HepG2 (cell line): ENCODE data around the gene CD248. TPM values are rescaled to one million over a fixed set of nuclear protein-coding genes. Genes with fewer than 3 reads are reported as not detected.
A peak's percentile ranks its signal among the peaks of the same experiment; 100 is the strongest.

Experiments
- ARNT2 ChIP-seq: sonication (generic); formaldehyde crosslinking; IDR thresholded peaks from 2 replicates; pipeline ENCODE4 v1.8.0; 2022; ENCODE audit warnings: mild to moderate bottlenecking, low read depth, missing genetic modification reagents, moderate library complexity
- CEBPB ChIP-seq: IDR thresholded peaks from 2 replicates; pipeline ENCODE4 v1.6.1; 2011; ENCODE audit warnings: low read depth, low read length, improper control_type of control experiment, borderline replicate concordance
- CENPX ChIP-seq: sonication (generic); formaldehyde crosslinking; IDR thresholded peaks from 2 replicates; pipeline ENCODE4 v1.9.0; 2021; ENCODE audit warnings: mild to moderate bottlenecking, missing genetic modification reagents, moderate library complexity
- ELF1 ChIP-seq: sonication (generic); formaldehyde crosslinking; IDR thresholded peaks from 2 replicates; pipeline ENCODE4 v1.4.0; 2020; ENCODE audit warnings: missing genetic modification reagents
- HMG20B ChIP-seq: conservative IDR thresholded peaks from 2 replicates; pipeline ENCODE4 v1.6.1; 2016; ENCODE audit warnings: missing genetic modification reagents, missing compliant biosample characterization
- NBN ChIP-seq: fragments of 450-650 bp; conservative IDR thresholded peaks from 2 replicates; pipeline ENCODE4 v1.6.1; 2017
- PHF8 ChIP-seq: sonication (generic); formaldehyde crosslinking; IDR thresholded peaks from 2 replicates; pipeline ENCODE4 v1.5.0; 2020; ENCODE audit warnings: missing genetic modification reagents
- RAD21 ChIP-seq: fragments of 450-650 bp; formaldehyde crosslinking; IDR thresholded peaks from 2 replicates; pipeline ENCODE4 v1.5.0; 2020; ENCODE audit warnings: mild to moderate bottlenecking
- REPIN1 ChIP-seq: sonication (generic); formaldehyde crosslinking; IDR thresholded peaks from 2 replicates; pipeline ENCODE4 v1.8.0; 2022; ENCODE audit warnings: missing genetic modification reagents, low read depth, mild to moderate bottlenecking, borderline replicate concordance
- SALL1 ChIP-seq: sonication (generic); formaldehyde crosslinking; IDR thresholded peaks from 2 replicates; pipeline ENCODE4 v1.8.0; 2022; ENCODE audit warnings: mild to moderate bottlenecking, missing genetic modification reagents
- TCF7 ChIP-seq: sonication (generic); IDR thresholded peaks from 2 replicates; pipeline ENCODE4 v1.6.1; 2016; ENCODE audit warnings: antibody characterized with exemption, low read depth
- XRCC5 ChIP-seq: fragments of 200-400 bp; formaldehyde crosslinking; optimal IDR thresholded peaks from 2 replicates; pipeline ENCODE3; 2017; ENCODE audit warnings: mild to moderate bottlenecking, low read length
- YY1 ChIP-seq: IDR thresholded peaks from 2 replicates; pipeline ENCODE4 v1.6.1; 2011; ENCODE audit warnings: low read length, low read depth, moderate library complexity, mild to moderate bottlenecking; ENCODE audit not compliant: insufficient read depth, insufficient replicate concordance
- ZFP41 ChIP-seq: sonication (generic); formaldehyde crosslinking; IDR thresholded peaks from 2 replicates; pipeline ENCODE4 v1.4.0; 2020; ENCODE audit warnings: mild to moderate bottlenecking, missing genetic modification reagents, borderline replicate concordance
- ZNF20 ChIP-seq: sonication (generic); formaldehyde crosslinking; IDR thresholded peaks from 2 replicates; pipeline ENCODE4 v1.4.0; 2020; ENCODE audit warnings: mild to moderate bottlenecking, moderate library complexity, missing genetic modification reagents
- ZNF251 ChIP-seq: sonication (generic); formaldehyde crosslinking; IDR thresholded peaks from 2 replicates; pipeline ENCODE4 v1.9.0; 2021; ENCODE audit warnings: mild to moderate bottlenecking, missing genetic modification reagents
- ZNF30 ChIP-seq: sonication (generic); formaldehyde crosslinking; IDR thresholded peaks from 2 replicates; pipeline ENCODE4 v1.5.0; 2020; ENCODE audit warnings: mild to moderate bottlenecking, missing genetic modification reagents
- ZNF510 ChIP-seq: sonication (generic); formaldehyde crosslinking; IDR thresholded peaks from 2 replicates; pipeline ENCODE4 v1.4.0; 2020; ENCODE audit warnings: low read depth, mild to moderate bottlenecking, missing genetic modification reagents
- ZNF614 ChIP-seq: IDR thresholded peaks from 2 replicates; pipeline ENCODE4 v1.6.1; 2018; ENCODE audit warnings: missing biosample characterization, missing genetic modification reagents, inconsistent platforms, borderline replicate concordance
- ZNF672 ChIP-seq: sonication (generic); formaldehyde crosslinking; IDR thresholded peaks from 2 replicates; pipeline ENCODE4 v1.8.1; 2022; ENCODE audit warnings: missing genetic modification reagents
- ZNF7 ChIP-seq: IDR thresholded peaks from 2 replicates; pipeline ENCODE4 v1.6.1; 2016; ENCODE audit warnings: missing biosample characterization, missing genetic modification reagents
- ZNF746 ChIP-seq: sonication (generic); formaldehyde crosslinking; IDR thresholded peaks from 2 replicates; pipeline ENCODE4 v1.8.0; 2022; ENCODE audit warnings: mild to moderate bottlenecking, missing genetic modification reagents
- ZNF776 ChIP-seq: sonication (generic); formaldehyde crosslinking; IDR thresholded peaks from 2 replicates; pipeline ENCODE4 v1.4.0; 2020; ENCODE audit warnings: mild to moderate bottlenecking, missing genetic modification reagents
- polyA plus RNA-seq, 8 experiments: library from polyadenylated mRNA; depleted of rRNA in 3 of 8; stranded (reverse) in 7 of 8; unstranded in 1 of 8; fragments of >200 nt; fragmentation: Illumina TruSeq in 4 of 8; extraction: Trizol in 4 of 8; gene quantifications; 2 replicates each; pipeline versions ENCODE4 v1.2.1 to v1.2.3, GENCODE V29; 2011 to 2016; ENCODE audit warnings: low read depth in 4 of 8, missing spikeins in 1 of 8, mixed read lengths in 1 of 8; ENCODE audit not compliant: insufficient read depth in 1 of 8
- total RNA-seq, 5 experiments: library from RNA; depleted of rRNA; stranded (reverse); fragments of >200 nt; fragmentation: Illumina TruSeq; extraction: Trizol; gene quantifications; 2 replicates each; pipeline ENCODE4 v1.2.3, GENCODE V29; 2016; ENCODE audit warnings: low read depth in 1 of 5
- TF ChIP-seq, protein P1 (sequence below): sonication (generic); formaldehyde crosslinking; conservative IDR thresholded peaks from 2 replicates; pipeline ENCODE4 v1.4.0; 2020; ENCODE audit warnings: missing genetic modification reagents
- TF ChIP-seq, protein P2 (sequence below): sonication (generic); formaldehyde crosslinking; IDR thresholded peaks from 2 replicates; pipeline ENCODE4 v1.4.0; 2020; ENCODE audit warnings: missing genetic modification reagents, borderline replicate concordance
- TF ChIP-seq, protein P3 (sequence below): sonication (generic); formaldehyde crosslinking; IDR thresholded peaks from 2 replicates; pipeline ENCODE4 v1.8.0; 2022; ENCODE audit warnings: mild to moderate bottlenecking, missing genetic modification reagents, moderate library complexity
- TF ChIP-seq, protein P4 (sequence below): IDR thresholded peaks from 2 replicates; pipeline ENCODE4 v1.6.1; 2016; ENCODE audit warnings: missing genetic modification reagents, missing compliant biosample characterization

Gene CD248
- total and polyA plus RNA-seq, 2 of the 13 experiments (the other 11 are each of a cell fraction or from before 2014, with no cell fraction given): 0.25 to 0.35 TPM

DNA sequence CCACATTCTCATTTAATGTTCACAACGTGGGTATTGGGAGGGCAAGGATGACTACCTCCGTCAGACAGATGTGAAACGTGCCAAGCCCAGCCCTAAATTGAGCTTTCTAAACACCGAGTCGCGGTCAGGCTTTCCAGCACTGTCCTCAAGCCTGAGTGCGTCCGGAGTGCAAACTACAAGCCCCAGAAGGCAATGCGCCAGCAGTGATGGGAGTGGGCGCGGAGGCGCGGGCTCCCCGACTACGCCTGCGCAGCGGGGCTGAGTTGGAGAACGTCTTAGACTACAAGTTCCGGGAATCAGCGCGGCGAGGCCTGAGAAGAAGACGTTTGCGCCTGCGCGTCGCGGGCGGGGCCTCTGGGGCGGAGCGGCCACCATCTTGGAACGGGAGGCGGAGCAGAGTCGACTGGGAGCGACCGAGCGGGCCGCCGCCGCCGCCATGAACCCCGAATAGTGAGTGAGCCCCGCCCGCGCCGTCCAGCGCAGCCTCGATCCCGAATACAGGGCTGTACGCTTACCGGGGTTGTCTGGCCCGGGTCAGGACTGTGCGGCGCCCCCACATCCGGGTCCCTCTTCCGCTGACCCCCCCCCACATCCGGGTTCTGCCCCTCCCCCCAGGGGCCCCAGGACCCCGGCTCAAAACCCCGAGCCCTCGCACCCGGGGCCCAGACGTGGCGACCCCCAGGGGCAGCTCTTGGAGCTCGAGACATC, 48.4 kb downstream of the CD248 start, which contains the start of gene RAB1B (continued):
- no peak for TF ChIP-seq NBN
- TF ChIP-seq REPIN1: no peak
- no peak for TF ChIP-seq ZNF510 (CRISPR knock-in tag)
- TF ChIP-seq ZNF7 (CRISPR knock-in tag): no peak
- TF ChIP-seq YY1: peak; percentile 96
- TF ChIP-seq, protein P1, sequence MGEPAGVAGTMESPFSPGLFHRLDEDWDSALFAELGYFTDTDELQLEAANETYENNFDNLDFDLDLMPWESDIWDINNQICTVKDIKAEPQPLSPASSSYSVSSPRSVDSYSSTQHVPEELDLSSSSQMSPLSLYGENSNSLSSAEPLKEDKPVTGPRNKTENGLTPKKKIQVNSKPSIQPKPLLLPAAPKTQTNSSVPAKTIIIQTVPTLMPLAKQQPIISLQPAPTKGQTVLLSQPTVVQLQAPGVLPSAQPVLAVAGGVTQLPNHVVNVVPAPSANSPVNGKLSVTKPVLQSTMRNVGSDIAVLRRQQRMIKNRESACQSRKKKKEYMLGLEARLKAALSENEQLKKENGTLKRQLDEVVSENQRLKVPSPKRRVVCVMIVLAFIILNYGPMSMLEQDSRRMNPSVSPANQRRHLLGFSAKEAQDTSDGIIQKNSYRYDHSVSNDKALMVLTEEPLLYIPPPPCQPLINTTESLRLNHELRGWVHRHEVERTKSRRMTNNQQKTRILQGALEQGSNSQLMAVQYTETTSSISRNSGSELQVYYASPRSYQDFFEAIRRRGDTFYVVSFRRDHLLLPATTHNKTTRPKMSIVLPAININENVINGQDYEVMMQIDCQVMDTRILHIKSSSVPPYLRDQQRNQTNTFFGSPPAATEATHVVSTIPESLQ: no peak
- peak; percentile 27; the same call in 1 of the 2 replicates for TF ChIP-seq RAD21
- no peak for TF ChIP-seq TCF7
- TF ChIP-seq PHF8: peak; percentile 67
- peak; percentile 20; the same call in 1 of the 2 replicates for TF ChIP-seq ARNT2
- TF ChIP-seq, protein P2, sequence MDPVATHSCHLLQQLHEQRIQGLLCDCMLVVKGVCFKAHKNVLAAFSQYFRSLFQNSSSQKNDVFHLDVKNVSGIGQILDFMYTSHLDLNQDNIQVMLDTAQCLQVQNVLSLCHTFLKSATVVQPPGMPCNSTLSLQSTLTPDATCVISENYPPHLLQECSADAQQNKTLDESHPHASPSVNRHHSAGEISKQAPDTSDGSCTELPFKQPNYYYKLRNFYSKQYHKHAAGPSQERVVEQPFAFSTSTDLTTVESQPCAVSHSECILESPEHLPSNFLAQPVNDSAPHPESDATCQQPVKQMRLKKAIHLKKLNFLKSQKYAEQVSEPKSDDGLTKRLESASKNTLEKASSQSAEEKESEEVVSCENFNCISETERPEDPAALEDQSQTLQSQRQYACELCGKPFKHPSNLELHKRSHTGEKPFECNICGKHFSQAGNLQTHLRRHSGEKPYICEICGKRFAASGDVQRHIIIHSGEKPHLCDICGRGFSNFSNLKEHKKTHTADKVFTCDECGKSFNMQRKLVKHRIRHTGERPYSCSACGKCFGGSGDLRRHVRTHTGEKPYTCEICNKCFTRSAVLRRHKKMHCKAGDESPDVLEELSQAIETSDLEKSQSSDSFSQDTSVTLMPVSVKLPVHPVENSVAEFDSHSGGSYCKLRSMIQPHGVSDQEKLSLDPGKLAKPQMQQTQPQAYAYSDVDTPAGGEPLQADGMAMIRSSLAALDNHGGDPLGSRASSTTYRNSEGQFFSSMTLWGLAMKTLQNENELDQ (CRISPR knock-in tag): no peak
- no peak for TF ChIP-seq CENPX (CRISPR knock-in tag)
- no peak for TF ChIP-seq ZNF20 (CRISPR knock-in tag)
- TF ChIP-seq ZNF746 (CRISPR knock-in tag): no peak
- no peak for TF ChIP-seq ZNF672 (CRISPR knock-in tag)
- no peak for TF ChIP-seq XRCC5
- TF ChIP-seq SALL1: peak; percentile 49; the same call in 1 of the 2 replicates
- no peak for TF ChIP-seq ZNF614 (CRISPR knock-in tag)
- TF ChIP-seq ELF1 (CRISPR knock-in tag): peak; percentile 79
- no peak for TF ChIP-seq ZNF30
- no peak for TF ChIP-seq ZNF251 (CRISPR knock-in tag)
- TF ChIP-seq ZFP41 (CRISPR knock-in tag): no peak
- TF ChIP-seq ZNF776 (CRISPR knock-in tag): 0 out of 2 replicates have a peak, but pooled peaks have one; percentile 59
- TF ChIP-seq, protein P3, sequence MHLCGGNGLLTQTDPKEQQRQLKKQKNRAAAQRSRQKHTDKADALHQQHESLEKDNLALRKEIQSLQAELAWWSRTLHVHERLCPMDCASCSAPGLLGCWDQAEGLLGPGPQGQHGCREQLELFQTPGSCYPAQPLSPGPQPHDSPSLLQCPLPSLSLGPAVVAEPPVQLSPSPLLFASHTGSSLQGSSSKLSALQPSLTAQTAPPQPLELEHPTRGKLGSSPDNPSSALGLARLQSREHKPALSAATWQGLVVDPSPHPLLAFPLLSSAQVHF (CRISPR knock-in tag): no peak
- no peak for TF ChIP-seq HMG20B (CRISPR knock-in tag)
- TF ChIP-seq CEBPB: no peak
- TF ChIP-seq, protein P4, sequence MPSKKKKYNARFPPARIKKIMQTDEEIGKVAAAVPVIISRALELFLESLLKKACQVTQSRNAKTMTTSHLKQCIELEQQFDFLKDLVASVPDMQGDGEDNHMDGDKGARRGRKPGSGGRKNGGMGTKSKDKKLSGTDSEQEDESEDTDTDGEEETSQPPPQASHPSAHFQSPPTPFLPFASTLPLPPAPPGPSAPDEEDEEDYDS (CRISPR knock-in tag): peak; percentile 38; the same call in 1 of the 2 replicates
